GM19468 (cell line): ENCODE data around the gene TPSG1.
"Not testable (repeated sequence)": the region's sequence is repeated elsewhere in the genome, so short reads cannot be mapped to it uniquely, and the experiment has no call there.

ENCODE experiments used
- ATAC-seq: cut with Tn5 transposase; IDR thresholded peaks from one replicate; pipeline ENCODE4 v1.9.1; 2021; ENCODE audit warnings: mild to moderate bottlenecking, moderate library complexity, moderate number of reproducible peaks; ENCODE audit not compliant: unreplicated experiment; ENCODE audit errors: extremely low read depth

The TPSG1 gene

GRCh38 chr16:1225051-1225451 lies at the start of gene TPSG1:
Gene TPSG1 (minus strand): TSS chr16:1225268. CDS start chr16:1225252, 16 bp downstream.
- no peak for ATAC-seq

- no peak for ATAC-seq
Measured at GRCh38 chr16:1274767-1275166, 49.7 kb upstream of the TPSG1 start.

DNA sequence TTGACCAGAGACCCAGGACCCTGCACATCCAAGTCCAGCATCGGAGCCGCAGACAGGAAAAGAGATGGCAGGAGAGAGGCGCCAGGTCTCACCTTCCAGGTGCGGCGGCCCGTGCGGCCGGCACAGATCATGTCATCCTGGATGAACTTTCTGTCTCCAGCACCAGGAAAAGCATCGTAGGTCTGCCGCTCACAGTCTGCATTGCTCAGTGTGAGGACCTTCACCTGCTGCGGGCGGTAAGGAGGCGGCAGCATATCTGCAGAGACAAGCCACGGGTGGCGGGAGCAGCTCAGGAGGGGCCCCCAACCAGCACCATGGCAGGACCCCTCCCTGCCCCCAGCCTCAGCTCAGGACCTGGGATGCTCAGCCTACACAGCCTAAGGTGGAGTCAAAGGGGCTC lies 48.7 kb upstream of the TPSG1 start:
- no peak for ATAC-seq

GRCh38 chr16:1272453-1273198 lies 47.6 kb upstream of the TPSG1 start:
- ATAC-seq: no peak

- not testable (repeated sequence) for ATAC-seq
Measured at GRCh38 chr16:1271724-1272413, 46.8 kb upstream of the TPSG1 start.

- no peak for ATAC-seq
Measured at GRCh38 chr16:1271380-1271723, 46.3 kb upstream of the TPSG1 start.

DNA sequence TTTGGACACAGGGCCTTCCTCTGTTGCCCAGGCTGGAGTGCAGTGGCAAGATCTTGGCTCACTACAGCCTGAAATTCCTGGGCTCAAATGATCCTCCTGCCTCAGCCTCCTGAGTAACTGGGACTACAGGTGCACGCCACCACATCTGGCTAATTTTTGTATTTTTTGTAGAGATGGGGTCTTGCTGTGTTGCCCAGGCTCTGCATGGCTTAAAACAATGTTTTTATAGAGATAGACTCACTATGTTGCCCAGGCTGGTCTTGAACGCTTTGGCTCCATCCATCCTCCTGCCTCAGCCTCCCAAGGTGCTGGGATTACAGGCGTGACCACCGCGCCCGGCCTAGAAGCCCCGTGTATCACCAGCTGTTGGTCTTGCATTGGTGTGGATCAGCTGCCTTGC lies 44.4 kb upstream of the TPSG1 start:
- not testable (repeated sequence) for ATAC-seq

DNA sequence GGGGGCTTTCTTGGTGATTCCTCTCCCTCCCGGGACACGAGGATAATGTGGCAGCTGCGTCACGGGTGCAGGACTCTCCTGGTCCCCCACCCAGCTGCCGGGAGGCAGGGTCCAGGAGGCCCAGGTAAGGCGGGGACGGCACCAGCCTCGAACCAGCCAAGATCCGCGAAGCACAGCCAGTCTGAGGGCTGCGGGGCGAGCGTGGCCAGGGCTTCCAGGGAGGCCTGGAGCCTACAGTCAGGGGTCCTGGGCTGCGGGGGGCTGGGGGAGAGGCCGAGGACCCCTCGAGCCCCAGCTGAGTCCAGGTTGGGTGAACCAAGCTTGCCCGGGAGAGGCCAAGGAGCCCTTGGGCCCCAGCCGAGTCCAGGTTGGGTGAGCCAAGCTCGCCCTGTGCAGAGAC lies 40.8 kb upstream of the TPSG1 start:
- no peak for ATAC-seq

- no peak for ATAC-seq
Measured at GRCh38 chr16:1265090-1265630, 40.1 kb upstream of the TPSG1 start.

GRCh38 chr16:1264345-1265089 lies 39.4 kb upstream of the TPSG1 start:
- no peak for ATAC-seq

- ATAC-seq: no peak
Measured at GRCh38 chr16:1263591-1264344, 38.7 kb upstream of the TPSG1 start.

DNA sequence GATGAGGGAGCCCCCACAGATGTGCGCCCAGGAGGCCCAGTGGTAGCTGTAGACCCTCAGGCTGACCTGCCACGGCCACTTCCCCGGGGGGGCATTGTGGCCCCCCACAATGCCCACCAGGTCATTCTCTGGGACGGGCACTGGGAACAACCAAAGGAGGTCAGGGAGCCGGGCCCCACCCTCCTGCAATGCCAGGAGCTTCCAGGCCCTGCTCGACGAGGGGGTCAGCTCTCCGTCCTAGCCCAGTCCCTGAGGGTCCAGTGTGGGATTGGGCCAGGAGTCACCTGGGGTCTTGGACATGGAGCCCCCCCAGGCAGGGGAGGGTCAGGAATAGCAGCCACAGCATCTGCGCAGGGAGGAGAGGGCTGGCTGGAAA lies 37.8 kb upstream of the TPSG1 start:
- no peak for ATAC-seq

DNA sequence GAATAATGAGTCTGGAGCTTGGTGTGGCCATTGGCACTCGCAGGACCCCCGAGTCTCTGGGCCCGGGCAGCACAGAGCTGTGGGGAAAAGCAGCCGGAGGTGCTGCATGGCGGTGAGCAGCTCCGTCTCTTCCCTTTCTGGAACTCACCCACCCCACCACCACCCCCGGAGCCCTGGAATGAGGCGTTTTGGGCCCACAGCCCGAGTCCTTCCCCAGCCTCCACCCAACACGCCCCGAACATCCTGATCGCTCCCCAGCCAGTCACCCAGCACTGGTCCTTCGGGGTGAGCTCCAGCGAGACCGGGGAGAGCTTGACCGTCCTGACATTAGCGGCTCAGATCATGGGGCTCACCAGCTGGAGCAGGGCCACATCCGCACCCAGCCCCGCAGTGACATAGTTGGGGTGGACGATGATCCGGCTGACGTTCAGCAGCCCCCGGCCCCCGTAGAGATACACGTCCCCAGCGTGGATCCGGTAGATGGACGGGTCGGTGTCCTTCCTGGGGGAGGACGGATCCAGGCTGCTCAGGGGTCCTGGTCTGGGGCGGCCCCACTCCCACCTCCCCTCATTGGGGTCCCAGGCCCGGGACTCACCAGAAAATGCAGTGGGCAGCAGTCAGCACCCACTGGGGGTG lies 37.3 kb upstream of the TPSG1 start:
- ATAC-seq: no peak

DNA sequence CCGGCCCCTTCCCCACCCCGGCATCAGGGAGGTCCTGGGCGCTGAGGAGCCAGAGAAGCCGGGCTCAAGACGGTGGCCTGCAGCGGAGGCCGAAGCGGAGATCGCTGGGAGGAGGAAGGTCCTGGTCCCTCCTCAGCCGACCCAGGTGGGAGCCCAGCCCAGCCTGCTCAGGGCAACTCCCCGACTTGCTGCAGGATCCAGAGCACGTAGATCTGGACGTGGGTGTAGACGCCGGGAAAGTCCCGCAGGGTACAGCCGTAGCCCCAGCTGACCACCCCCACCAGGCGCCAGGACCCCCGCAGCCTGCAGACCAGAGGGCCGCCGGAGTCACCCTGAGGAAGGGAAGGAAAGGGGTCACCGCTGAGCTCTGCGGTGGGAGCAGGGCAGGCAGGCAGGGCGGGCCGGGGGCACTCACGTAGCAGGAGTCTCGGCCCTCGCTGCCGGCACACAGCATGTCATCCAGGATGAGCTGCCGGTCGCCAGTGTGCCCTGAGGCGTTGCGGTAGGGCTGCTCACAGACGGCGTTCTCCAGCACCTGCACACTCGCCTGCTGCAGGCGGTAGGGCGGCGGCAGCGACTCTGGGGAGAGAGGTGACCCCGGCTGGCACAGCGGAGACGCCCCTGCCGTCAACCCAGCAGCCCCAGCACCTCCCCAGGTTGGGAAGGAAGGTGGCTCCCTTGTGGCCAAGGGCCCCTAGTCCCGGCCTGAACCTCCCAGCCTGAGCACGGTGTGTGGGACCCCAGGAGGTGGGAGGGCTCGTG lies 36.2 kb upstream of the TPSG1 start:
- ATAC-seq: no peak

GRCh38 chr16:1260101-1260680 lies 35.1 kb upstream of the TPSG1 start:
- no peak for ATAC-seq

DNA sequence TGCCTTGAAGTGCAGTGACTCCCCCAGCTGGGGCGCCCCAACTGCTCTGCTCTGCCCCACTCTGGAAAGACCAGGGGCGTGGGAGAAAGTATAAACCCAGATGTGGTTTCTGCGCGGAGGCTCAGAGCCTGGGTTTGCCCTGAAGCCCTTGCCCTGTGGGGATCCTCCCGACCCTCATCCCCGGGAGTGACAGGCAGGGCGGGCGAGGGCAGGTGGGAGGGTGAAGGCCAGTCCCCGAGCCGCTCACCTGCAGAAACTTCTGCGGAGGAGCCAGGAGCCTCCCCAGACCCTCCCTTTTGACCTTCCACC lies 34.6 kb upstream of the TPSG1 start:
- ATAC-seq: no peak

GRCh38 chr16:1258906-1259759 lies 34.1 kb upstream of the TPSG1 start:
- ATAC-seq: no peak

DNA sequence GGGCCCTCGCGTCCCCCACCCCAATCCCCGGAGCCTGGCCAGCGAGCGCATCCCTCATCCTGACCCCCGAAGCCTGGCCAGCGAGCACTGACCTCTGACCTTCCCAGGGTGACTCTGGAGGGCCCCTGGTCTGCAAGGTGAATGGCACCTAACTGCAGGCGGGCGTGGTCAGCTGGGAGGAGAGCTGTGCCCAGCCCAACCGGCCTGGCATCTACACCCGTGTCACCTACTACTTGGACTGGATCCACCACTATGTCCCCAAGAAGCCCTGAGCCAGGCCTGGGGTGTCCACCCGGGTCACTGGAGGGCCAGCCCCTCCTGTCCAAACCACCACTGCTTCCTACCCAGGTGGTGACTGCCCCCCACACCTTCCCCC lies 33.1 kb upstream of the TPSG1 start:
- ATAC-seq: no peak
